H1 (cell line): ENCODE measurements around the gene MCM5. TPM values are rescaled to one million over a fixed set of nuclear protein-coding genes. Genes with fewer than 3 reads are reported as not detected.

Experiments used
- HDAC2 ChIP-seq, 2 experiments: fragments of 300-600 bp in 1 of 2; sonication (generic) in 1 of 2; IDR thresholded peaks; 2 replicates each; pipeline ENCODE4 v1.6.1; 2011 to 2012; ENCODE audit warnings: low read depth in 2 of 2, low read length in 2 of 2, mild to moderate bottlenecking in 2 of 2, moderate library complexity in 2 of 2, borderline replicate concordance in 1 of 2, inconsistent platforms in 1 of 2
- JUND ChIP-seq: IDR thresholded peaks from 2 replicates; pipeline ENCODE4 v1.6.1; 2011; ENCODE audit warnings: mild to moderate bottlenecking, improper control_type of control experiment, low read length
- MAFK ChIP-seq: IDR thresholded peaks from 2 replicates; pipeline ENCODE4 v1.6.1; 2012; ENCODE audit warnings: low read depth, mild to moderate bottlenecking, improper control_type of control experiment, low read length
- MAX ChIP-seq: IDR thresholded peaks from 2 replicates; pipeline ENCODE4 v1.6.1; 2012; ENCODE audit warnings: inconsistent platforms
- PHF8 ChIP-seq: fragments of 200-600 bp; sonication (generic); conservative IDR thresholded peaks from 2 replicates; pipeline ENCODE4 v1.7.1; 2012; ENCODE audit warnings: low read depth, mild to moderate bottlenecking, inconsistent platforms, low read length, moderate library complexity
- RBBP5 ChIP-seq: IDR thresholded peaks from 2 replicates; pipeline ENCODE4 v1.7.1; 2012; ENCODE audit warnings: low read depth, mild to moderate bottlenecking, inconsistent platforms, low read length, moderate library complexity, borderline replicate concordance
- RXRA ChIP-seq: IDR thresholded peaks from 2 replicates; pipeline ENCODE4 v1.6.1; 2011; ENCODE audit warnings: low read depth, mild to moderate bottlenecking, low read length, moderate library complexity; ENCODE audit not compliant: insufficient read depth
- USF2 ChIP-seq: IDR thresholded peaks from 2 replicates; pipeline ENCODE4 v1.6.1; 2011; ENCODE audit warnings: low read length, improper control_type of control experiment
- YY1 ChIP-seq: IDR thresholded peaks from 2 replicates; pipeline ENCODE4 v1.6.1; 2011; ENCODE audit warnings: low read depth, mild to moderate bottlenecking, low read length
- polyA plus RNA-seq, 7 experiments: library from polyadenylated mRNA; depleted of rRNA in 3 of 7; stranded (reverse) in 5 of 7; unstranded in 2 of 7; fragments of >200 nt in 5 of 7; fragments of 200-250 nt in 2 of 7; gene quantifications; 1 replicate in 5 of 7; 2 replicates in 1 of 7; 4 replicates in 1 of 7; pipeline versions ENCODE4 v1.2.1 to v1.2.3, GENCODE V29; 2011 to 2013; ENCODE audit warnings: missing spikeins in 2 of 7, mixed read lengths in 2 of 7
- total RNA-seq: library from RNA; stranded (reverse); fragmentation: NEBNext Ultra II Directional; extraction: Animal tissue kit (Norgen Biotek cat#: 25700); gene quantifications from 2 replicates; pipeline ENCODE4 v1.2.1, GENCODE V29; 2021

MCM5 gene
- total and polyA plus RNA-seq, 2 of the 8 experiments (the other 6 are each of a cell fraction or from before 2014, with no cell fraction given): 210 to 305 TPM

- no peak for TF ChIP-seq MAFK
- no peak for TF ChIP-seq HDAC2 (IDR thresholded peaks at IDR 0.05; ENCODE audit: borderline replicate concordance in 1 of 2, low read depth in 2 of 2, low read length in 2 of 2)
- no peak for TF ChIP-seq RXRA
- no peak for TF ChIP-seq MAX
- no peak for TF ChIP-seq JUND
- TF ChIP-seq PHF8: no peak
- no peak for TF ChIP-seq YY1
- no peak for TF ChIP-seq RBBP5
- TF ChIP-seq USF2: no peak
Measured at GRCh38 chr22:35435201-35435740, 35.3 kb downstream of the MCM5 start (continued).
